SH-SY5Y (cell line): ENCODE data around the gene CSNK1E.

Experiments
- GATA2 ChIP-seq: IDR thresholded peaks from 2 replicates; pipeline ENCODE4 v1.6.1; 2011; ENCODE audit warnings: mild to moderate bottlenecking, low read depth, low read length
- GATA3 ChIP-seq: IDR thresholded peaks from 2 replicates; pipeline ENCODE4 v1.6.1; 2011; ENCODE audit warnings: low read depth, mild to moderate bottlenecking, low read length, moderate library complexity

- TF ChIP-seq GATA3, result no peak
- no peak for TF ChIP-seq GATA2
Measured at GRCh38 chr22:38294193-38294592, 23.0 kb downstream of the CSNK1E start.
